Measurements from ENCODE around the gene BTBD3.

The BTBD3 gene

GRCh38 chr20:11918391-11918845, 725 bp downstream of the BTBD3 start:
- no peak for DNase-seq (ENCODE audit: low spot score)

- peak; percentile 69 for DNase-seq (ENCODE audit: low spot score)
Measured at GRCh38 chr20:11918981-11919380, 1.3 kb downstream of the BTBD3 start.

- no peak for DNase-seq (ENCODE audit: low spot score)
Measured at GRCh38 chr20:11919581-11919980, 1.9 kb downstream of the BTBD3 start.

GRCh38 chr20:11920083-11920482, 2.4 kb downstream of the BTBD3 start:
- no peak for DNase-seq (ENCODE audit: low spot score)

GRCh38 chr20:11921321-11921720, 3.6 kb downstream of the BTBD3 start:
- no peak for DNase-seq (ENCODE audit: low spot score)

GRCh38 chr20:11922561-11922960, 4.9 kb downstream of the BTBD3 start:
- DNase-seq (ENCODE audit: low spot score) = no peak

GRCh38 chr20:11924923-11925322, 7.2 kb downstream of the BTBD3 start:
- no peak for DNase-seq (ENCODE audit: low spot score)

GRCh38 chr20:11926292-11926998, 8.8 kb downstream of the BTBD3 start:
- no peak for DNase-seq (ENCODE audit: low spot score)

- DNase-seq (ENCODE audit: low spot score) = no peak
Measured at GRCh38 chr20:11929947-11930346, 12.3 kb downstream of the BTBD3 start.

GRCh38 chr20:11935212-11936154, 17.8 kb downstream of the BTBD3 start:
- DNase-seq (ENCODE audit: low spot score) = no peak

GRCh38 chr20:11936157-11936556, 18.5 kb downstream of the BTBD3 start:
- no peak for DNase-seq (ENCODE audit: low spot score)

- DNase-seq (ENCODE audit: low spot score) = no peak
Measured at GRCh38 chr20:11937230-11937629, 19.5 kb downstream of the BTBD3 start.

- no peak for DNase-seq (ENCODE audit: low spot score)
Measured at GRCh38 chr20:11941593-11942246, 24.0 kb downstream of the BTBD3 start.

GRCh38 chr20:11943778-11944177, 26.1 kb downstream of the BTBD3 start:
- no peak for DNase-seq (ENCODE audit: low spot score)

- DNase-seq (ENCODE audit: low spot score) = no peak
Measured at GRCh38 chr20:11948806-11949205, 31.1 kb downstream of the BTBD3 start.

- DNase-seq (ENCODE audit: low spot score) = no peak
Measured at GRCh38 chr20:11949711-11950110, 32.0 kb downstream of the BTBD3 start.

GRCh38 chr20:11951696-11952095, 34.0 kb downstream of the BTBD3 start:
- DNase-seq (ENCODE audit: low spot score) = no peak

- DNase-seq (ENCODE audit: low spot score) = no peak
Measured at GRCh38 chr20:11952639-11953038, 34.9 kb downstream of the BTBD3 start.

GRCh38 chr20:11957911-11958310, 40.2 kb downstream of the BTBD3 start:
- DNase-seq (ENCODE audit: low spot score) = no peak

GRCh38 chr20:11958855-11959254, 41.2 kb downstream of the BTBD3 start:
- DNase-seq (ENCODE audit: low spot score) = no peak

- no peak for DNase-seq (ENCODE audit: low spot score)
Measured at GRCh38 chr20:11965602-11966001, 47.9 kb downstream of the BTBD3 start.

GRCh38 chr20:11966186-11966585, 48.5 kb downstream of the BTBD3 start:
- no peak for DNase-seq (ENCODE audit: low spot score)

Data from Ammon's horn (tissue), 1 donor.